Hepatocyte (in vitro differentiated cells): ENCODE measurements around the gene IL12B.

ENCODE experiments used
- EZH2 ChIP-seq: fragments of 200-600 bp; sonication (generic); IDR thresholded peaks from 2 replicates; pipeline ENCODE4 v1.6.1; 2016; ENCODE audit warnings: antibody characterized with exemption, mild to moderate bottlenecking, borderline replicate concordance
- TF ChIP-seq, protein P1 (sequence below): fragments of 200-600 bp; sonication (generic); IDR thresholded peaks from 2 replicates; pipeline ENCODE4 v1.5.1; 2016; ENCODE audit warnings: antibody characterized with exemption, mild to moderate bottlenecking; ENCODE audit not compliant: poor library complexity

DNA sequence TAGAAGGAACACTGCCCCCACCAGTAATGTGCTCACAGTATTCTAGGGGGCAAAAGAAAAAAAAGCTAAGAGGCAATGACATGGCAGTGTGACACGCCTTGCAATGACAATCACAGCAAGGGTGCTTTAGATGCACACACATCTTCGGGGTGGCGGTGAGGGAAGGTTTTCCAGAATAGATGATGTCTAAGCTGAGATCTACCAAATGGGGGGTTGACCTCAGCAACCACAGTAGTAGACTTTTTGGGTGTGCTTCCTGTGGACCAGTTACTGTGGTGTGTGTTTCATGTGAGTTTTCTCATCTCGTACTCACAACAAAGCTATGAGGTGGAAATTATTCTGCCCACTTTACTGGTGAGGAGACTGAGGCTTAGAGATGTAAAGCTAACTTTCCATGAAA lies 10.2 kb upstream of the IL12B start:
- TF ChIP-seq, protein P1, sequence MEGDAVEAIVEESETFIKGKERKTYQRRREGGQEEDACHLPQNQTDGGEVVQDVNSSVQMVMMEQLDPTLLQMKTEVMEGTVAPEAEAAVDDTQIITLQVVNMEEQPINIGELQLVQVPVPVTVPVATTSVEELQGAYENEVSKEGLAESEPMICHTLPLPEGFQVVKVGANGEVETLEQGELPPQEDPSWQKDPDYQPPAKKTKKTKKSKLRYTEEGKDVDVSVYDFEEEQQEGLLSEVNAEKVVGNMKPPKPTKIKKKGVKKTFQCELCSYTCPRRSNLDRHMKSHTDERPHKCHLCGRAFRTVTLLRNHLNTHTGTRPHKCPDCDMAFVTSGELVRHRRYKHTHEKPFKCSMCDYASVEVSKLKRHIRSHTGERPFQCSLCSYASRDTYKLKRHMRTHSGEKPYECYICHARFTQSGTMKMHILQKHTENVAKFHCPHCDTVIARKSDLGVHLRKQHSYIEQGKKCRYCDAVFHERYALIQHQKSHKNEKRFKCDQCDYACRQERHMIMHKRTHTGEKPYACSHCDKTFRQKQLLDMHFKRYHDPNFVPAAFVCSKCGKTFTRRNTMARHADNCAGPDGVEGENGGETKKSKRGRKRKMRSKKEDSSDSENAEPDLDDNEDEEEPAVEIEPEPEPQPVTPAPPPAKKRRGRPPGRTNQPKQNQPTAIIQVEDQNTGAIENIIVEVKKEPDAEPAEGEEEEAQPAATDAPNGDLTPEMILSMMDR = no peak
- no peak for TF ChIP-seq EZH2
